Posterior cingulate gyrus (tissue), 11 donors: ENCODE results near the gene PKD2.
"Not testable (repeated sequence)": the region's sequence is repeated elsewhere in the genome, so short reads cannot be mapped to it uniquely, and the experiment has no call there.

Experiments
- DNase-seq, 10 donors: peaks; one replicate each; pipeline versions ENCODE4 v3.0.0 to v3.0.0-alpha.2; 2020 to 2021; ENCODE audit warnings: mixed read lengths in 3 of 10
- intact Hi-C: fragments of 100-400 bp; cut with DNase I; formaldehyde crosslinking; loops from one replicate; pipeline ENCODE4 v1.15.1; 2023

PKD2 gene

GRCh38 chr4:88106205-88106604, 98.8 kb downstream of the PKD2 start:
- no peak for DNase-seq
- intact Hi-C loops: no loop called here

GRCh38 chr4:88107406-88108107, 100.1 kb downstream of the PKD2 start:
- intact Hi-C loops: no loop called here
- DNase-seq: no peak

- DNase-seq, intact Hi-C loops: not testable (repeated sequence)
Observed at GRCh38 chr4:88108108-88108465, 100.7 kb downstream of the PKD2 start.

GRCh38 chr4:88108747-88109122, 101.3 kb downstream of the PKD2 start:
- no peak for DNase-seq
- intact Hi-C loops: no loop called here

- DNase-seq: no peak
- intact Hi-C loops: no loop called here
Observed at GRCh38 chr4:88109123-88109881, 101.9 kb downstream of the PKD2 start.

- intact Hi-C loops: no loop called here
- DNase-seq: no peak
Observed at GRCh38 chr4:88110826-88111225, 103.4 kb downstream of the PKD2 start.

GRCh38 chr4:88112856-88113255, 105.4 kb downstream of the PKD2 start:
- no peak for DNase-seq
- intact Hi-C loops: no loop called here

GRCh38 chr4:88115587-88115986, 108.2 kb downstream of the PKD2 start:
- DNase-seq: no peak
- intact Hi-C loops: no loop called here

- intact Hi-C loops: no loop called here
- DNase-seq: no peak
Observed at GRCh38 chr4:88119943-88120342, 112.5 kb downstream of the PKD2 start.

GRCh38 chr4:88122260-88122659, 114.8 kb downstream of the PKD2 start:
- intact Hi-C loops, DNase-seq: not testable (repeated sequence)
